PC-3 (cell line): ENCODE results near the gene STUB1.

Experiments used
- CTCF ChIP-seq: fragments of 300-600 bp; sonication (generic); conservative IDR thresholded peaks from 2 replicates; pipeline ENCODE4 v1.5.1; 2017; ENCODE audit warnings: antibody characterized with exemption, low read depth, mild to moderate bottlenecking, low read length
- EZH2phosphoT487 ChIP-seq: fragments of 300-600 bp; sonication (generic); IDR thresholded peaks from 2 replicates; pipeline ENCODE4 v1.6.1; 2018; ENCODE audit warnings: mild to moderate bottlenecking, antibody characterized with exemption, low read length, borderline replicate concordance

- TF ChIP-seq CTCF (no peak), EZH2phosphoT487 (no peak)
Observed at GRCh38 chr16:683396-684070, 3.3 kb downstream of the STUB1 start.
